Nephron (organoid): ENCODE measurements around the gene CHN2.

ENCODE experiments used
- H3K27ac Mint-ChIP-seq, 3 experiments: 2 replicates each; pipeline ENCODE4 v1.8.0; 2020; ENCODE audit warnings: mixed read lengths in 3 of 3, mild to moderate bottlenecking in 2 of 3, moderate library complexity in 1 of 3
- H3K27me3 Mint-ChIP-seq: 2 replicates; pipeline ENCODE4 v1.8.0; 2021; ENCODE audit warnings: low read depth, mild to moderate bottlenecking, moderate library complexity, mixed read lengths
- H3K36me3 Mint-ChIP-seq: 2 replicates; pipeline ENCODE4 v1.8.0; 2020; ENCODE audit warnings: low read depth, mixed read lengths
- H3K4me1 Mint-ChIP-seq: 2 replicates; pipeline ENCODE4 v1.8.0; 2020; ENCODE audit warnings: mixed read lengths
- H3K4me3 Mint-ChIP-seq, 3 experiments: 2 replicates each; pipeline ENCODE4 v1.8.0; 2020; ENCODE audit warnings: mild to moderate bottlenecking in 3 of 3, mixed read lengths in 3 of 3, moderate library complexity in 2 of 3
- H3K9me3 Mint-ChIP-seq: 2 replicates; pipeline ENCODE4 v1.8.0; 2020; ENCODE audit warnings: mixed read lengths
- TF ChIP-seq, protein P1 (sequence below), 3 experiments: fragments of 200-600 bp; sonication (generic); IDR thresholded peaks; one replicate each; pipeline ENCODE4 v1.5.0; 2021; ENCODE audit warnings: antibody characterized with exemption in 3 of 3; ENCODE audit not compliant: unreplicated experiment in 3 of 3

The CHN2 gene

DNA sequence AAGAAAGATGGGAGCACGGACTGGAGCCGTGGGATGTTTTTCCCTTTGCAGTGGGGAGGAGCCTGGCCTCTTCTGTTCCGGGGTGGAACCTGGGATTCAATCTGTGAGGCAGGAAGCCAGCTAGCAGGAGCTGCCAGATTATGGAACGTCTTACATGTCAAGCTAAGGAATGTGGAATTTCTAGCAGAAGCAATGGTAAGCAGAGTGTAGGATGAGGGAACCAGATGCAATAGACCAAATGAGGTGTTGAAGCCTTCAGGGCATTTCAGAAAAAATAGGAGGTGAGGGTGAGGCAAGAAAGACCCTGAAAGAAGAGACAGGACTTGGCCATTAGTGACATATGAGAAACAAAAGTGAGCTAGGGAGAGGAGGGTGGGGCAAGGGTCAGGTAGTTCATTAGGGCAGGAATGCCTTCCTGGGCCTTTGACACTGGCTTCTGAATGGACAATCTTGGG lies 105.5 kb downstream of the CHN2 start:
- H3K4me3 Mint-ChIP-seq: no peak overlapping the region
- peaks cover 10% of the 10 kb centered on the region for H3K27me3 Mint-ChIP-seq
- H3K4me1 Mint-ChIP-seq: peaks cover 24% of the 10 kb centered on the region
- TF ChIP-seq, protein P1, sequence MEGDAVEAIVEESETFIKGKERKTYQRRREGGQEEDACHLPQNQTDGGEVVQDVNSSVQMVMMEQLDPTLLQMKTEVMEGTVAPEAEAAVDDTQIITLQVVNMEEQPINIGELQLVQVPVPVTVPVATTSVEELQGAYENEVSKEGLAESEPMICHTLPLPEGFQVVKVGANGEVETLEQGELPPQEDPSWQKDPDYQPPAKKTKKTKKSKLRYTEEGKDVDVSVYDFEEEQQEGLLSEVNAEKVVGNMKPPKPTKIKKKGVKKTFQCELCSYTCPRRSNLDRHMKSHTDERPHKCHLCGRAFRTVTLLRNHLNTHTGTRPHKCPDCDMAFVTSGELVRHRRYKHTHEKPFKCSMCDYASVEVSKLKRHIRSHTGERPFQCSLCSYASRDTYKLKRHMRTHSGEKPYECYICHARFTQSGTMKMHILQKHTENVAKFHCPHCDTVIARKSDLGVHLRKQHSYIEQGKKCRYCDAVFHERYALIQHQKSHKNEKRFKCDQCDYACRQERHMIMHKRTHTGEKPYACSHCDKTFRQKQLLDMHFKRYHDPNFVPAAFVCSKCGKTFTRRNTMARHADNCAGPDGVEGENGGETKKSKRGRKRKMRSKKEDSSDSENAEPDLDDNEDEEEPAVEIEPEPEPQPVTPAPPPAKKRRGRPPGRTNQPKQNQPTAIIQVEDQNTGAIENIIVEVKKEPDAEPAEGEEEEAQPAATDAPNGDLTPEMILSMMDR (IDR thresholded peaks at IDR 0.05; ENCODE audit: unreplicated experiment in 3 of 3): no peak
- H3K9me3 Mint-ChIP-seq: no peaks in the 10 kb centered on the region
- no peak overlapping the region for H3K27ac Mint-ChIP-seq
- no peaks in the 10 kb centered on the region for H3K36me3 Mint-ChIP-seq

DNA sequence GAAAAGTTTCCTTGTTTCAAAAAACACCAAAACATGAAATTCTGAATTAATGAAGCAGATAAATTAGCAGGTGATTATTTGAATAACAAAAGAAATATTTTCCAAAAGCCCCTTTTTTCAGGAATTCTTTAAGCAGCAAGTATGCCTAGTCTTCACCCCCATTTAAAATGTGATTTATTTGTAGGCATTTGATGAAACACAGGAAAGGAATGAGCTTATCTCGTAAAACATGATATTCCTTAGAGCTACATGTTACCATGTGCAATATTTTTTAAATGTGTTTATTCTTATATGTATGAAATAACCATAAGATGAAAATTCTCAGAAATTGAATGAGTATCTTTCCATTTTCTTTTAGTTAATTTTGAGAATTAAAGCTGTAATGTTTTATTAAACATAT lies 106.1 kb downstream of the CHN2 start:
- no peaks in the 10 kb centered on the region for H3K9me3 Mint-ChIP-seq
- TF ChIP-seq, protein P1 (IDR thresholded peaks at IDR 0.05; ENCODE audit: unreplicated experiment in 3 of 3): no peak
- peaks cover 9% of the 10 kb centered on the region for H3K27me3 Mint-ChIP-seq
- no peaks in the 10 kb centered on the region for H3K36me3 Mint-ChIP-seq
- no peak overlapping the region for H3K27ac Mint-ChIP-seq
- peaks cover 24% of the 10 kb centered on the region for H3K4me1 Mint-ChIP-seq
- H3K4me3 Mint-ChIP-seq: no peak overlapping the region

DNA sequence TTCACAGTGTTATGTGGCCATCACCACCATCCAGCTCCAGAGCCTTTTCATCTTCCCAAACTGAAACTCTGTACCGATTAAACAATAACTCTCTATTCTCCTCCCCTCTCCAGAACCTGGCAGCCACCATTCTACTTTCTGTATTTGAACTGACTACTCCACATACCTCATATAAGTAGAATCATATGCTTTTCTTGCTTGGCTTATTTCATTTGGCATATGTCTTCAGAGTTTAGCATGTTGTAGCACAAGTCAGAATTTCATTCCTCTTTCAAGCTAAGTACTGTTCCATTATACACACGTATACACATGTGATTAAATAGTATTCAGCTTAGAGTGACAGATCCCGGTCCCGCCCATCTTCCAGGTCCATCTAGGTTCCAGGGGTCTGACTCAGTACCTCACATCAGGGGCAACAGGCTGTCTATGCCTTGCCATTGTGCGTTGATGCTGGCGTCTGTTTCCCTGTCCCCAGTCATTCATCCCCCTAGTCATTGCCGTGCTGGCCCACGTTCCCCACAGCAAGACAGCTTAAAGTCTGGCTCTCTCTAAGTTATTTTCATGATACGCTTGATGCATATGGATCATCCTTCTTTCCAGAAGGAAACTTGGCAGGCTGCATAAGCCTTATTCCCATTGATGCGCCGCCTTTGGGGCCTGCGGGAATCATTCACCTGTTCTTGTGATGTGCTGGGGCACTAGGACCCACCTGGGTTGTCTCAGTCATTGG lies 108.3 kb downstream of the CHN2 start:
- TF ChIP-seq, protein P1 (IDR thresholded peaks at IDR 0.05; ENCODE audit: unreplicated experiment in 3 of 3): no peak
- Mint-ChIP-seq H3K4me3 (no peak overlapping the region), H3K4me1 (peaks cover 24% of the 10 kb centered on the region), H3K27ac (peak overlapping the region in 2 of 3 experiments; percentile 7 to 14), H3K9me3 (no peaks in the 10 kb centered on the region), H3K27me3 (peaks cover 3% of the 10 kb centered on the region), H3K36me3 (no peaks in the 10 kb centered on the region)

DNA sequence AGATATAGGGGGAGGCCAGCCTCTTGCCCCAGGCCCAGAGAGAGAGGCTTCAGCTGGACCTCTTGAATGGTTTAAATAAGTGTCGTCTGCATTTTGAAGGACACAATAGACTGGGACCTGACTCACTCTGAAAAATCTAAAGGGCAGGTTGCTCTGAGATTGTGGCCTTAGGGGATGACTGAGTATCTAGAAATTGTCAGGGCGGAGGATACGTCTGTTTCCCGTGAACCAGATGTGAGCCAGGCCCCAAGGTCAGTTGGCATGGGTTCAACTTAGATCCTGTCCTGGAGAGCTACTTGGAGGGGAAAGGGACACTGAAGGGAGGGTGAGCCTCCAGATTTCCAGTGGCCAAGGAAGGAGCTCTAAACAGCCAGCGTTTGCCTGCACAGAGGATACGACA lies 110.2 kb downstream of the CHN2 start:
- TF ChIP-seq, protein P1 (IDR thresholded peaks at IDR 0.05; ENCODE audit: unreplicated experiment in 3 of 3): no peak
- H3K27ac Mint-ChIP-seq: peak overlapping the region in 1 of 3 experiments; percentile 58
- no peak overlapping the region for H3K4me3 Mint-ChIP-seq
- no peaks in the 10 kb centered on the region for H3K36me3 Mint-ChIP-seq
- H3K27me3 Mint-ChIP-seq: peaks cover 3% of the 10 kb centered on the region
- H3K9me3 Mint-ChIP-seq: no peaks in the 10 kb centered on the region
- peaks cover 20% of the 10 kb centered on the region for H3K4me1 Mint-ChIP-seq

DNA sequence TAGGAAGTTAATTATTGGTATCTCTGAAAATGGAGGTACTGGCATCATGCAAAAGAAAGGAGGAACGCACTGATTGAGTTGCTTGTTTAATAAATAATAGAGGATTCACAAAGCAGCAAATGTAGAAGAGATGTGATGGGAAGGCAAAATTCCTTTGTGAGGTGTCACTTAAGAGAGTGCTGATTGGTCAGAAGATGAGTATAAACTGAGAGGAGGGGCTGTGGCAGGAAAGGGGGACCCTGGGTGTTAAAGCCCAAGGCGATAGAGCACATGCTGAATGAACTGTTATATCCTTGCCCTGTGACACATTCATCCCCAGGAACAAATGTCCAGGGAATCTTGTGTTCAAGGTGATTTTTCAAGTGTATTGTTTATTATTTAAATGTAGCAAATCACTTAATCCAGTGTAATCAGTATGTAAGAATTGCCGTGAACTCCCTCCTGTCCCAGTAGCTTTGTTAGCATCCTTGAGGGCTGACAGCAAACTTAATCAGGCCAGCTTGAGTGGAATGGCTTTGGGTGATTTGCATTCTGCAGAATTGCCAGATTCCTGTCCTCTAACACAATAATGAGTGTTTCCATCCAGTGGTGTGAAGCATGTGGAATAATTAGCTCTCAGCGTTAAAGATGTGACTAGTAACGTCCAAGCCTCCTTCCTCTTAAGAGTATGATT lies 111.9 kb downstream of the CHN2 start:
- peaks cover 3% of the 10 kb centered on the region for H3K27me3 Mint-ChIP-seq
- no peak overlapping the region for H3K4me3 Mint-ChIP-seq
- TF ChIP-seq, protein P1 (IDR thresholded peaks at IDR 0.05; ENCODE audit: unreplicated experiment in 3 of 3): no peak
- peaks cover 4% of the 10 kb centered on the region for H3K36me3 Mint-ChIP-seq
- peak overlapping the region in 1 of 3 experiments; percentile 37 for H3K27ac Mint-ChIP-seq
- peaks cover 5% of the 10 kb centered on the region for H3K9me3 Mint-ChIP-seq
- H3K4me1 Mint-ChIP-seq: peaks cover 11% of the 10 kb centered on the region
